GM21576 (cell line): ENCODE data around the gene ACYP2.

ENCODE experiments used
- ATAC-seq: cut with Tn5 transposase; IDR thresholded peaks from one replicate; pipeline ENCODE4 v1.9.1; 2021; ENCODE audit warnings: mild to moderate bottlenecking, moderate library complexity; ENCODE audit not compliant: unreplicated experiment

ACYP2 gene

GRCh38 chr2:54353216-54353615, 237.8 kb downstream of the ACYP2 start:
- ATAC-seq: no peak
